GM18861 (cell line): ENCODE data around the gene DUSP21.
"Not testable (repeated sequence)": the region's sequence is repeated elsewhere in the genome, so short reads cannot be mapped to it uniquely, and the experiment has no call there.

ENCODE experiments used
- ATAC-seq: cut with Tn5 transposase; IDR thresholded peaks from one replicate; pipeline ENCODE4 v1.9.1; 2021; ENCODE audit not compliant: unreplicated experiment

Gene DUSP21

GRCh38 chrX:44843753-44844152 lies at the start of gene DUSP21:
TSS of gene DUSP21 (plus strand) at chrX:44844021. CDS start at chrX:44844133, 112 bp downstream.
- no peak for ATAC-seq

GRCh38 chrX:44795945-44796450 lies 47.8 kb upstream of the DUSP21 start:
- no peak for ATAC-seq

GRCh38 chrX:44802613-44803012 lies 41.2 kb upstream of the DUSP21 start:
- ATAC-seq: no peak

- no peak for ATAC-seq
Measured at GRCh38 chrX:44815681-44816080, 28.1 kb upstream of the DUSP21 start.

- no peak for ATAC-seq
Measured at GRCh38 chrX:44816367-44816766, 27.5 kb upstream of the DUSP21 start.

GRCh38 chrX:44817029-44817428 lies 26.8 kb upstream of the DUSP21 start:
- no peak for ATAC-seq

- ATAC-seq: no peak
Measured at GRCh38 chrX:44822601-44823000, 21.2 kb upstream of the DUSP21 start.

GRCh38 chrX:44823193-44823592 lies 20.6 kb upstream of the DUSP21 start:
- ATAC-seq: not testable (repeated sequence)

- ATAC-seq: no peak
Measured at GRCh38 chrX:44828008-44828605, 15.7 kb upstream of the DUSP21 start.

- ATAC-seq: no peak
Measured at GRCh38 chrX:44829832-44830231, 14.0 kb upstream of the DUSP21 start.

GRCh38 chrX:44842550-44843317 lies 1.1 kb upstream of the DUSP21 start:
- no peak for ATAC-seq

GRCh38 chrX:44843318-44843702 lies 511 bp upstream of the DUSP21 start:
- no peak for ATAC-seq

- ATAC-seq: no peak
Measured at GRCh38 chrX:44844204-44844603, 383 bp downstream of the DUSP21 start.

- ATAC-seq: not testable (repeated sequence)
Measured at GRCh38 chrX:44850891-44851290, 7.1 kb downstream of the DUSP21 start.

GRCh38 chrX:44871114-44871645 lies 27.4 kb downstream of the DUSP21 start:
- ATAC-seq: no peak

GRCh38 chrX:44871931-44872820 lies 28.4 kb downstream of the DUSP21 start:
- ATAC-seq: peak; percentile 22

GRCh38 chrX:44872821-44873414 lies 29.1 kb downstream of the DUSP21 start, which contains the start of gene KDM6A:
TSS of gene KDM6A (plus strand) at chrX:44873188. CDS start at chrX:44873552, 364 bp downstream.
- peak; percentile 87 for ATAC-seq

- no peak for ATAC-seq
Measured at GRCh38 chrX:44873415-44874276, 29.8 kb downstream of the DUSP21 start.

GRCh38 chrX:44874420-44875184 lies 30.8 kb downstream of the DUSP21 start:
- no peak for ATAC-seq
